ENCODE data around the gene UFM1.

GRCh38 chr13:38398711-38399493 is 49.3 kb downstream of the UFM1 start:
- TF ChIP-seq CTCF (IDR thresholded peaks at IDR 0.05) (no peak), POLR2A (IDR thresholded peaks at IDR 0.05) (no peak)
